Endothelial cell of umbilical vein (primary cell): ENCODE data around the gene LRRC8D. TPM values are rescaled to one million over a fixed set of nuclear protein-coding genes. Genes with fewer than 3 reads are reported as not detected.

Experiments
- BruUV-seq: library from RNA; stranded (reverse); fragments of 400-500 nt; replicated peaks from 2 replicates; lab custom pipeline; 2021; lab: Mats Ljungman, UMichigan
- CTCF ChIA-PET: fragments of 300-600, 350-600 bp; sonication (Branson Sonifier 250); formaldehyde crosslinking; loops from one replicate; lab custom pipeline; 2021; ENCODE audit warnings: antibody characterized with exemption, inconsistent platforms; lab: Charles Lee
- POLR2A ChIA-PET: fragments of 300-600, 350-600 bp; sonication (Branson Sonifier 250); formaldehyde crosslinking; loops from one replicate; lab custom pipeline; 2021; ENCODE audit warnings: antibody characterized with exemption, inconsistent platforms; lab: Charles Lee
- DNase-seq: peaks from one replicate; pipeline ENCODE4 v3.0.0-alpha.2; 2011; ENCODE audit warnings: low read depth, low spot score
- FAIRE-seq: peaks from 2 replicates; lab custom pipeline; 2011; peaks lifted over from hg19 to GRCh38; lab: Jason Lieb, UNC
- H2AFZ ChIP-seq: 2 replicates; pipeline ENCODE4 v1.6.0; 2012; ENCODE audit warnings: low read depth, low read length, control low read depth, inconsistent platforms
- H3K27ac ChIP-seq: 2 replicates; pipeline ENCODE4 v1.5.1; 2011; ENCODE audit warnings: low read depth, mild to moderate bottlenecking, control low read depth, low read length, moderate library complexity; ENCODE audit not compliant: insufficient read depth
- H3K27me3 ChIP-seq, 2 experiments: 2 replicates each; pipeline versions ENCODE4 v1.6.0 to v1.6.1; 2011; ENCODE audit warnings: low read length in 2 of 2, mixed read lengths in 1 of 2; ENCODE audit not compliant: control insufficient read depth in 2 of 2, insufficient read depth in 2 of 2
- H3K36me3 ChIP-seq, 2 experiments: 2 replicates in 1 of 2; 3 replicates in 1 of 2; pipeline ENCODE4 v1.5.1; 2011; ENCODE audit warnings: low read length in 2 of 2, mild to moderate bottlenecking in 1 of 2, moderate library complexity in 1 of 2; ENCODE audit not compliant: control insufficient read depth in 2 of 2, insufficient read depth in 2 of 2; ENCODE audit errors: extremely low read depth in 1 of 2
- H3K4me1 ChIP-seq: 3 replicates; pipeline ENCODE4 v1.5.1; 2011; ENCODE audit warnings: mild to moderate bottlenecking, low read length; ENCODE audit not compliant: control insufficient read depth, insufficient read depth; ENCODE audit errors: extremely low read depth
- H3K4me2 ChIP-seq: 2 replicates; pipeline ENCODE4 v1.6.1; 2011; ENCODE audit warnings: low read length, control low read depth, mixed read lengths; ENCODE audit not compliant: insufficient read depth
- H3K4me3 ChIP-seq, 3 experiments: fragments of 200-600 bp in 1 of 3; sonication (generic), shearing (Covaris generic) in 1 of 3; replicated peaks in 1 of 3; 2 replicates each; pipeline ENCODE4 v1.5.1; 2011 to 2016; ENCODE audit warnings: control low read depth in 3 of 3, low read length in 3 of 3, mild to moderate bottlenecking in 2 of 3, inconsistent platforms in 1 of 3, low read depth in 1 of 3, moderate library complexity in 1 of 3; ENCODE audit not compliant: insufficient read depth in 1 of 3
- H3K79me2 ChIP-seq: 2 replicates; pipeline ENCODE4 v1.6.0; 2012; ENCODE audit warnings: low read length, inconsistent platforms; ENCODE audit not compliant: control insufficient read depth, insufficient read depth
- H3K9ac ChIP-seq: replicated peaks from 2 replicates; pipeline ENCODE3; 2011; ENCODE audit warnings: low read length, control low read depth; ENCODE audit not compliant: insufficient read depth; ENCODE audit errors: extremely low read depth
- H3K9me1 ChIP-seq: replicated peaks from 3 replicates; pipeline ENCODE4 v1.6.0; 2011; ENCODE audit warnings: mild to moderate bottlenecking, low read length; ENCODE audit not compliant: control insufficient read depth, insufficient read depth; ENCODE audit errors: extremely low read depth
- H3K9me3 ChIP-seq: replicated peaks from 2 replicates; pipeline ENCODE4 v1.5.1; 2012; ENCODE audit warnings: low read length, inconsistent platforms; ENCODE audit not compliant: control insufficient read depth, insufficient read depth
- H4K20me1 ChIP-seq: replicated peaks from 2 replicates; pipeline ENCODE3; 2011; ENCODE audit warnings: mild to moderate bottlenecking, low read length; ENCODE audit not compliant: control insufficient read depth, insufficient read depth; ENCODE audit errors: extremely low read depth
- CTCF ChIP-seq, 2 donors: IDR thresholded peaks; 1 replicate in 1 of 2; 2 replicates in 1 of 2; pipeline ENCODE4 v1.5.1; 2011; ENCODE audit warnings: low read length in 2 of 2, mild to moderate bottlenecking in 2 of 2, moderate library complexity in 2 of 2, control low read depth in 1 of 2, inconsistent platforms in 1 of 2, low read depth in 1 of 2; ENCODE audit not compliant: insufficient read depth in 1 of 2; ENCODE audit errors: extremely low read depth in 1 of 2
- EZH2 ChIP-seq: IDR thresholded peaks from 2 replicates; pipeline ENCODE4 v1.6.1; 2012; ENCODE audit warnings: borderline replicate concordance, low read depth, mild to moderate bottlenecking, moderate library complexity, low read length, inconsistent platforms; ENCODE audit not compliant: severe bottlenecking
- FOS ChIP-seq: IDR thresholded peaks from 2 replicates; pipeline ENCODE4 v1.6.1; 2011; ENCODE audit warnings: mild to moderate bottlenecking, low read length, moderate library complexity, borderline replicate concordance; ENCODE audit not compliant: insufficient read depth
- GATA2 ChIP-seq: IDR thresholded peaks from 2 replicates; pipeline ENCODE4 v1.7.0; 2011; ENCODE audit warnings: low read depth, mild to moderate bottlenecking, moderate library complexity, mixed read lengths, low read length; ENCODE audit not compliant: insufficient read length, insufficient read depth
- JUN ChIP-seq: IDR thresholded peaks from 2 replicates; pipeline ENCODE4 v1.6.1; 2011; ENCODE audit warnings: borderline replicate concordance, low read depth; ENCODE audit not compliant: insufficient read length, insufficient read depth
- MAX ChIP-seq: IDR thresholded peaks from 2 replicates; pipeline ENCODE4 v1.6.1; 2011; ENCODE audit not compliant: insufficient read depth, insufficient read length
- MYC ChIP-seq: IDR thresholded peaks from one replicate; pipeline ENCODE4 v1.6.1; 2011; ENCODE audit warnings: mild to moderate bottlenecking, low read depth, low read length
- POLR2A ChIP-seq: IDR thresholded peaks from 2 replicates; pipeline ENCODE4 v1.6.1; 2012; ENCODE audit warnings: low read depth, mild to moderate bottlenecking, control low read depth, low read length
- POLR2AphosphoS5 ChIP-seq: IDR thresholded peaks from 2 replicates; pipeline ENCODE4 v1.6.1; 2012; ENCODE audit warnings: low read depth, mild to moderate bottlenecking, control low read depth, low read length, moderate library complexity; ENCODE audit not compliant: insufficient read depth
- dilution Hi-C: fragments of 300-500 bp; cut with MboI; formaldehyde crosslinking; loops from one replicate; pipeline ENCODE4 v1.15.0; 2019; ENCODE audit warnings: low sequenced_read_pairs; ENCODE audit not compliant: extremely low pct_ligation_motif_present
- intact Hi-C: fragments of 100-400 bp; cut with micrococcal nuclease; formaldehyde crosslinking; loops from one replicate; pipeline ENCODE4 v1.10.0; 2022
- polyA plus RNA-seq, 4 experiments: library from polyadenylated mRNA; depleted of rRNA in 3 of 4; stranded (reverse) in 3 of 4; unstranded in 1 of 4; fragments of >200 nt; gene quantifications; 2 replicates each; pipeline versions ENCODE4 v1.2.1 to v1.2.3, GENCODE V29; 2011 to 2012; ENCODE audit warnings: missing spikeins in 1 of 4
- total RNA-seq: library from RNA; stranded (reverse); gene quantifications from 2 replicates; pipeline ENCODE4 v1.2.3, GENCODE V29; 2021

LRRC8D gene
- total and polyA plus RNA-seq, 2 donors (not counting 3 experiments of a cell fraction or from before 2014, with no cell fraction given) = 31.9 to 37.7 TPM

- Histone ChIP-seq H3K27ac (no peak overlapping the region), H3K27me3 (no peaks in the 10 kb centered on the region), H3K4me3 (no peak overlapping the region), H3K79me2 (no peaks in the 10 kb centered on the region), H3K4me2 (no peak overlapping the region), H3K4me1 (no peaks in the 10 kb centered on the region), H4K20me1 (no peaks in the 10 kb centered on the region), H2AFZ (no peak overlapping the region), H3K36me3 (no peaks in the 10 kb centered on the region), H3K9me3 (no peaks in the 10 kb centered on the region), H3K9ac (no peak overlapping the region), H3K9me1 (no peaks in the 10 kb centered on the region)
- DNase-seq (no peak), FAIRE-seq (no peak)
- ChIA-PET POLR2A (interaction anchor here (0.7 kb wide), 1 partner anchor 159 kb away, joined by 4 read pairs; no protein-coding TSS in a partner anchor), CTCF (no interaction called here)
- TF ChIP-seq CTCF (IDR thresholded peaks at IDR 0.05; ENCODE audit: extremely low read depth in 1 of 2, insufficient read depth in 1 of 2, low read depth in 1 of 2, low read length in 2 of 2) = no peak
- TF ChIP-seq EZH2 = no peak
- TF ChIP-seq POLR2AphosphoS5 = no peak
- TF ChIP-seq FOS = no peak
- TF ChIP-seq JUN = no peak
- TF ChIP-seq MYC = no peak
- no peak for TF ChIP-seq MAX
- no peak for TF ChIP-seq GATA2
- TF ChIP-seq POLR2A = no peak
- intact Hi-C loops = no loop called here
- BruUV-seq = no TSS peak
- dilution Hi-C loops = no loop called here
Observed at GRCh38 chr1:89922911-89923310, 102.1 kb downstream of the LRRC8D start.
